Stimulated activated naive CD8-positive, alpha-beta T cell treated with anti-CD3 and anti-CD28 coated beads, Interleukin-15, amount 100 ng/mL, for 72 hours (primary cell): ENCODE data around the gene LRIF1.

Source experiments
- ATAC-seq: fragments of 150-1000 bp; cut with Tn5 transposase; 2 replicates; pipeline ENCODE4 v1.10.0; 2021; ENCODE audit warnings: mild to moderate bottlenecking, moderate library complexity
- DNase-seq, 2 donors: peaks; one replicate each; pipeline ENCODE4 v3.0.0; 2021 to 2022
- H3K27ac Mint-ChIP-seq, 2 donors: one replicate each; pipeline ENCODE4 v1.8.0; 2022; ENCODE audit warnings: mild to moderate bottlenecking in 2 of 2, mixed read lengths in 2 of 2, moderate library complexity in 2 of 2
- H3K27me3 Mint-ChIP-seq: one replicate; pipeline ENCODE4 v1.8.0; 2022; ENCODE audit warnings: mixed read lengths
- H3K4me1 Mint-ChIP-seq: one replicate; pipeline ENCODE4 v1.8.0; 2022; ENCODE audit warnings: mild to moderate bottlenecking, mixed read lengths
- H3K4me3 Mint-ChIP-seq, 2 donors: one replicate each; pipeline ENCODE4 v1.8.0; 2022; ENCODE audit warnings: mild to moderate bottlenecking in 2 of 2, mixed read lengths in 2 of 2, moderate library complexity in 1 of 2
- H3K9me3 Mint-ChIP-seq, 2 donors: one replicate each; pipeline ENCODE4 v1.8.0; 2022; ENCODE audit warnings: mixed read lengths in 2 of 2

Gene LRIF1

DNA sequence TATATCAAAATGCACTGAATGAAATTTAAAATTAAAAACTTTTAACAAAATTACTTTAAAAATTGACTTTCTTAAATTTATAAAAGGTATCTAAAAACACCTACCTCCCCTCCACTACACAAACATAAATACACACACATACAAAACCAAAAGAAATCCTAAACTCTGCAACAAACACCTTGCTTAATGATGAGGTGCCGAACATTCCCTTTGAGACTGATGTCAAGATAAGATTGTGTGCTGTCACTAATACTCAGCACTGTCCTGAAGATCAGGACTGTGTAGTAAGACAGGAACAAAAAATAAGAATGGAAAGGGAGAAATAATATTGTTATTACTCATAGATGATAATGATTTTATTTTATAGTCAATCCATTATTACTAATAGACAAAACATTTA lies 45.7 kb downstream of the LRIF1 start:
- peaks cover 8% of the 10 kb centered on the region for H3K27me3 Mint-ChIP-seq
- no peak overlapping the region for H3K4me3 Mint-ChIP-seq
- DNase-seq (no peak), ATAC-seq (no peak)
- H3K4me1 Mint-ChIP-seq: peaks cover 18% of the 10 kb centered on the region
- H3K9me3 Mint-ChIP-seq: peaks cover 8 to 11% of the 10 kb centered on the region in 2 donors
- H3K27ac Mint-ChIP-seq: no peak overlapping the region

DNA sequence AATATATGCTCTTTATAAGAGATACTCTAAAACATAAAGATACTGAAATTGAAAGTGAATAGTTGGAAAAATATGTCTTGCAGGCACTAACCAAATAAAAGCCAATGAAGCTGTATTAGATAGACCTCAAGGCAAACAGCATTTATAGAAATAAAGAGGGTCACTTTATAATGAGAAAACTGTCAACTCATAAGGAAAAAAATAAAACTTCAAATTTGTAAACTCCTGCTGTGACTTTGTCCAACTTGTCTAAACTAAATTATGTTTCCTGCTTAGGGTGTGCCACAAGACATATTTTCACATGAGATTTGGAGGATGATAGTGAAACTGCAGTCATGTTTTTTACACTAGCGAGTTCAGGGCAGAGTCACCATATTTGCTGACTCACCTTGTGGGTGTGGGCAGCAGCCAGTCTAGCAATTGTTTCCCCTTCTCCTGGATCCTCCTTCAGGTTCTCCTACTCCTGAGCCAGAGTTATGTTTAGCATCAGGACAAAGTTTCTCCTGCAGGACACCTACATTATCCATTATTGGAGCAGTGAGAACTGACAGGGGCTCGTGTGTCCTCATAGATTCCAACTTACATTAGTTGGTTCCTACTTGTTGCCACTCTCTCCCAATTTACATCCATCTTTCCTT lies 46.9 kb downstream of the LRIF1 start:
- Mint-ChIP-seq H3K9me3 (peaks cover 11 to 15% of the 10 kb centered on the region in 2 donors), H3K27ac (peak overlapping the region in 1 of 2 donors; percentile 21), H3K4me3 (peak overlapping the region; percentile 25 to 48), H3K4me1 (peaks cover 18% of the 10 kb centered on the region), H3K27me3 (peaks cover 8% of the 10 kb centered on the region)
- DNase-seq (peak in 1 of 2 donors; percentile 32), ATAC-seq (peak; percentile 78)

DNA sequence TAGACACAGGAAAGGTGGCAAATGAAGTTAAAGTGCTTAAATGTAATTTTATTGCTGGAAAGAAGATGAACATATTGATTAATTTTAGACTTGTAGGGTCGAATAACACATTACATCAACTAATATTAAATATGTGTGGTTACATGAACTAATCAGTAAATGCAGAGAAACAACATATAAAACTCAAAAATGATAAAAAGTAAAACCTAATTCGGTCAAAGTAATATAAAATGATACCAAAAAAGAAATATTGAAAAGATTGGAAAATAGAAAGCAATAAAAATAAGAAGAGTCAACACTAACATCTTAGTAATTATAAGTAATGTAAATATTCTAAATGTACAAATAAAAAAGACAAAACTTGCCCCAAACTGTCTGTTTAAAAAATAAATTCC lies 47.5 kb downstream of the LRIF1 start:
- no peak overlapping the region for H3K27ac Mint-ChIP-seq

GRCh38 chr1:110915804-110916203 lies 47.9 kb downstream of the LRIF1 start:
- no peak for ATAC-seq
- Mint-ChIP-seq H3K27ac (no peak overlapping the region), H3K4me3 (no peak overlapping the region)

More for the DNA sequence above, 47.5 kb downstream of the LRIF1 start:
- Mint-ChIP-seq H3K4me1 (peaks cover 18% of the 10 kb centered on the region), H3K9me3 (peaks cover 15% of the 10 kb centered on the region in 2 donors), H3K4me3 (peak overlapping the region; percentile 25 to 33), H3K27me3 (peaks cover 8% of the 10 kb centered on the region)
- no peak for DNase-seq
- ATAC-seq: no peak

DNA sequence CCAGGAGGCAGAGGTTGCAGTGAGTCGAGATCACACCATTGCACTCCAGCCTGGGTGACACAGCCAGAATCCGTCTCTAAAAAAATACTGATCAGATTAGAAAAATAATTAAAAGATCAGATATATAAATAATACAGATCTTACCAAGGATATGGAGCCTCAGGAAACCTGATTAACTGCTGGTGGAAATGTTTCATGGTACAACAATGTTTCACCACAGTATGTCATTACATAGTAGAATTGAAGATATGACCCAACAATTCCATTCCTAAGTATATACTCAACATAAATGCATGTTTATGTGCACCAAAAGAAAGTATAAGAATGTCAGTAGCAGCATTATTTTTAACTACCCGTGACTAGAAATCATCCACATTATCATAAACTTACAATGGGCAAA lies 49.0 kb downstream of the LRIF1 start:
- DNase-seq: no peak
- Mint-ChIP-seq H3K4me3 (no peak overlapping the region), H3K27ac (no peak overlapping the region), H3K9me3 (peaks cover 20% of the 10 kb centered on the region in 2 donors), H3K4me1 (peaks cover 18% of the 10 kb centered on the region), H3K27me3 (peaks cover 8% of the 10 kb centered on the region)
- no peak for ATAC-seq

More at GRCh38 chr1:110915804-110916203, 47.9 kb downstream of the LRIF1 start:
- peaks cover 18% of the 10 kb centered on the region for H3K4me1 Mint-ChIP-seq
- peaks cover 8% of the 10 kb centered on the region for H3K27me3 Mint-ChIP-seq
- no peak for DNase-seq
- H3K9me3 Mint-ChIP-seq: peaks cover 15% of the 10 kb centered on the region in 2 donors

- DNase-seq (no peak), ATAC-seq (no peak)
- Mint-ChIP-seq H3K4me3 (no peak overlapping the region), H3K27ac (no peak overlapping the region), H3K9me3 (peaks cover 20 to 33% of the 10 kb centered on the region in 2 donors), H3K4me1 (peaks cover 18% of the 10 kb centered on the region), H3K27me3 (peaks cover 8% of the 10 kb centered on the region)
Measured at GRCh38 chr1:110912784-110913183, 50.9 kb downstream of the LRIF1 start.

- no peak for DNase-seq
- Mint-ChIP-seq H3K9me3 (peaks cover 7 to 19% of the 10 kb centered on the region in 2 donors), H3K27me3 (no peaks in the 10 kb centered on the region)
Measured at GRCh38 chr1:110903853-110904500, 59.7 kb downstream of the LRIF1 start.

GRCh38 chr1:110902820-110903463 lies 60.8 kb downstream of the LRIF1 start:
- Mint-ChIP-seq H3K4me1 (peaks cover 19% of the 10 kb centered on the region), H3K9me3 (peaks cover 7 to 13% of the 10 kb centered on the region in 2 donors), H3K27ac (peak overlapping the region in 1 of 2 donors; percentile 71), H3K27me3 (no peaks in the 10 kb centered on the region), H3K4me3 (no peak overlapping the region)
- DNase-seq (no peak), ATAC-seq (peak; percentile 22)

More at GRCh38 chr1:110903853-110904500, 59.7 kb downstream of the LRIF1 start:
- ATAC-seq: peak; percentile 77
- no peak overlapping the region for H3K4me3 Mint-ChIP-seq
- H3K27ac Mint-ChIP-seq: peak overlapping the region in 1 of 2 donors; percentile 84
- peaks cover 9% of the 10 kb centered on the region for H3K4me1 Mint-ChIP-seq

- no peak for DNase-seq
- ATAC-seq: no peak
- peak overlapping the region in 1 of 2 donors; percentile 80 for H3K27ac Mint-ChIP-seq
- no peaks in the 10 kb centered on the region for H3K27me3 Mint-ChIP-seq
- peaks cover 54% of the 10 kb centered on the region for H3K4me1 Mint-ChIP-seq
- H3K9me3 Mint-ChIP-seq: no peaks in the 10 kb centered on the region
- H3K4me3 Mint-ChIP-seq: no peak overlapping the region
Measured at GRCh38 chr1:110899458-110899843, 64.3 kb downstream of the LRIF1 start.

DNA sequence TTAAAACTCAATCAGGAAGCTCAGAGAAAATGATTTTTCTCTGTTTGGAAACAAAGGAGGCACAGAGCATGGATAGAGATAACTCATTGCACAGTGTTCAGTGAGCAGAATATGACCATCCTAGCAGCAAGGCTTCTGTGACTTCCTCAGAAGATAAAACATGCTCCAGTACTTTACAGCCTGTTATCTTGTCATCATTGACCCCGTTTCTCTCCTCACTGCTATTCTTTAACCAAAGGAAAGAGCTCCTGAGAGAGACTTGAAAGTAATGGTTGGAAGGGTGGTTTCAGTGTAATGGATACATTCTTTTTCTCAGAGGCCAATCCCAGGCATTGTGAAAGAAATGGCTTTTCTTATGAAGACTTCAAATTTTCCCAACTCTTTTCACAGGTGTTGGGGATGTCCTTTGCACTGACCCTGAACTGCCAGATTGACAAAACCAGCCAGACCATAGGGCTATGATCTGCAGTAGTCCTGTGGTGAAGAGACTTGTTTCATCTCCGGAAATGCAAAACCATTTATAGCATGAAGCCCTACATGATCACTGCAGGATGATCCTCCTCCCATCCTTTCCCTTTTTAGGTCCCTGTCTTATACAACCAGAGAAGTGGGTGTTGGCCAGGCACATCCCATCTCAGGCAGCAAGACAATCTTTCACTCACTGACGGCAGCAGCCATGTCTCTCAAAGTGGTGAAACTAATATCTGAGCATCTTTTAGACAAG lies 64.8 kb downstream of the LRIF1 start:
- H3K9me3 Mint-ChIP-seq: no peaks in the 10 kb centered on the region
- peaks cover 60% of the 10 kb centered on the region for H3K4me1 Mint-ChIP-seq
- H3K27me3 Mint-ChIP-seq: no peaks in the 10 kb centered on the region
- H3K4me3 Mint-ChIP-seq: no peak overlapping the region
- peak overlapping the region in 1 of 2 donors; percentile 80 for H3K27ac Mint-ChIP-seq
- ATAC-seq: no peak
- DNase-seq: no peak

DNA sequence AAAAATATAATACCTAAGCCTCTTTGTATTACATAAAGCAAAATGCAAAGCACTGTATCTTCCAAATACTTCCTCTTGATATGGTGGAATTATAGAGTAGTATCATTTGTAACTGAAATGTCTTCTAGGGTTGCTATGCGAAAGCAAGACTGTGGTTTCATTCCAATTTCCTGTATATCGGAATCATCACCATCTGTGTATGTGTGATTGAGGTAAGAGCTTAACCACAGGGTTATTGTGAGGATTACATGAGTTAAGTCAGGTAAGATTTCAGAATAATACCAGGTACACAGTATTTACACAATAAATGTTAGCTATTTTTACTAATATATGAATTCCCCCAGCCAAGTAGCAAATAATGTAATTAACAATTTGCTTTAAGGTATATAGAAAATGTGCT lies 66.0 kb downstream of the LRIF1 start:
- Mint-ChIP-seq H3K27me3 (no peaks in the 10 kb centered on the region), H3K4me1 (peaks cover 72% of the 10 kb centered on the region), H3K9me3 (no peaks in the 10 kb centered on the region), H3K4me3 (no peak overlapping the region), H3K27ac (peak overlapping the region; percentile 78 to 90)
- ATAC-seq (peak; percentile 72), DNase-seq (no peak)
